HG03135 (cell line): Measurements from ENCODE around the gene S1PR5.

Source experiments
- ATAC-seq: cut with Tn5 transposase; IDR thresholded peaks from one replicate; pipeline ENCODE4 v1.9.1; 2021; ENCODE audit warnings: mild to moderate bottlenecking, moderate library complexity; ENCODE audit not compliant: unreplicated experiment

S1PR5 gene

DNA sequence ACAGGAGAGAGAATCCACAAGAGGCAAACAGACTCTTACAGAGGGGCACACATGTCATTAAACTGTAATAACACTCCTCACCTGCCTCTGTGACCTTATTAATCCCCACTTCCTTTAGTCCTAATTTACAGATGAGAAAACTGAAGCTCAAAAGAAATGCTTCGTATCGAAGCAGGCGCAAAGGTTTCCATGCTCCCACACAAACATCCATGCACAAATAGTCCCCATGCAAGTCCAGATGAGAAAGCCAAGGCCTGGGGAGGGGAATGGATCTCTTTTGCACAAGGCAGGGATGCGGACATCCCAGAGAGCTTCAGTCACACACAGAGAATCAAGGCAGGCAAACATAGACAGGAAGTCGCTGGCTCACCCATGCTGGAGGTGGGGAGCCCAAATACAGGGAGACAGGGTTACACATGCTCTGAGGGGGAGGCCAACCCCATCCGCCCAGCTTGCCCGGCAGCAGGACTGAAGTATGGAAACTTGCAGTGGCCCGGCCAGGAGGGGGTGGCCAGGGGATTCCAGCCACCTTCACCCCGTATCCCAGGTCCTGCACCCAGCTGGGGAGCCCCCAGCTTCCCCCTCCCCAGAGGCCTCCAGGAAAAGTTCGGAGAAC, 468 bp downstream of the S1PR5 start:
- ATAC-seq = no peak

DNA sequence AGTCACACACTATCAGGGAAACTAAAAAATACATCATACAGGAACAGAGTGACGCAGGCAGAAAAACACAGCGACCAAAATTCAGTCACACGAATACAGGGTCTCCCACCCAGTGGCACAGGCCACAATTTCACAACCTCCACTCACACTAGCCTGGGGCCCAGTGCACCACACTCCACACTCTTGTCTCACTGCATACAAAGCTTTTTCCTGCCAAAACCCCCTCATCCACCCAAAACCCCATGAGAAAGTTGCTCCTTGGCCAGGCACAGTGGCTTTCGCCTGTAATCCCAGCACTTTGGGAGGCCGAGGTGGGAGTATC, 1.2 kb downstream of the S1PR5 start:
- ATAC-seq = no peak

DNA sequence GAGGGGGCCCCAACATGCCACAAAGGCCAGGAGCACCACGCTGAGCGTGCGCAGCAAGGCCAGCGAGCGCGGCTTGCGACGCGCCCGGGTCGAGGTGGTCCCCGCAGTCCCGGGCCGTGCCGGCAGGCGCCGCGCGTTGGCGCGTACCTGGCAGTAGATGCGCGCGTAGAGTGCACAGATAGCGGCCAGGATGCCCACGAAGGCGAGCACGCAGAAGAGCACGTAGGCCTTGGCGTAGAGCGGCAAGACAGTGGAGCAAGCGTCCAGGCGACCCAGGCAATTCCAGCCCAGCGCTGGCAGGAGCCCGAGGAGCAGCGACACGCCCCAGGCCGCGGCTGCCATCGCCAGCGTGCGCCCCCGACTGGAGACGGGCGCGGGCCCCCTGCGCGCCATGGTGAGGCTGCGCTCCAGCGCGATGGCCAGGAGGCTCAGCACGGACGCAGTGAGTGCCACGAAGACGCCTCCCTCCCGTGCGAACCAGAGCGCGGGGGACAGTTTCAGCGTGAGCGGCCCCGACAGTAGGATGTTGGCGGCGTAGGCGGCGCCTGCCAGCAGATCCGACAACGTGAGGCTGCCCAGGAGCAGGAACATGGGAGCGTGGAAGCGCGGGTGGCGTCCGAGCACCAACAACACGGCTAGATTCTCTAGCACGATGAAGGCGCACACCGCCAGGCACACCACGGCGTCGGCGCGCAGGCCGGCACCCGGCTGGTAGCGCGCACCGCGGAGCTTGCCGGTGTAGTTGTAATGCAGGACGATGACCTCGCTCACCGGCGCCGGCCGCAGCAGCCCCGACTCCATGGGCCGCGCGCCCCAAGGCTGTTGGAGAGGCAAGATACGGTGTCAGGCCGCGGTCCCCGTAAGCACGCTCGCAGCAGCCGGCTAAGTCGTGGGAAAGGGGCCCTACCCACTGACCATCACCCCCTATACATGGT, 2.8 kb downstream of the S1PR5 start:
- ATAC-seq = no peak

DNA sequence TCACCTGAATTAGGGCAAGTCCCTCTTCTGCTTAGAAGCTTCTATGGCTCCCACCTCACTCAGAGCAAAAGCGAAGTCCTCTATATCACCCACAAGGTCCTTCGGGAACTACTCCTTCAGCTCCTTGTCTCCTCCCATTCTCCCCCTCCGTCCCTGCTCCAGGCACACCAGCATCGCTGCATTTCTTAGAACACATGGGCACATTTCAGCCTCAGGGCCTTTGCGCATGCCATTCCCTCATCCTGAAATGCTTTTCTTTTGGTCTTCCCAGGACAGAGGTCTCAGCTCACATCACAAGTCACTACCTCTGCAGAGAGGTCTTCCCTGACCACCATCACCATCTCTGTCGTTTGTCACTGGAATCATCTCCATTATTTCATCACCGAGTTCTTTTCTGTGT, 4.0 kb downstream of the S1PR5 start:
- no peak for ATAC-seq

DNA sequence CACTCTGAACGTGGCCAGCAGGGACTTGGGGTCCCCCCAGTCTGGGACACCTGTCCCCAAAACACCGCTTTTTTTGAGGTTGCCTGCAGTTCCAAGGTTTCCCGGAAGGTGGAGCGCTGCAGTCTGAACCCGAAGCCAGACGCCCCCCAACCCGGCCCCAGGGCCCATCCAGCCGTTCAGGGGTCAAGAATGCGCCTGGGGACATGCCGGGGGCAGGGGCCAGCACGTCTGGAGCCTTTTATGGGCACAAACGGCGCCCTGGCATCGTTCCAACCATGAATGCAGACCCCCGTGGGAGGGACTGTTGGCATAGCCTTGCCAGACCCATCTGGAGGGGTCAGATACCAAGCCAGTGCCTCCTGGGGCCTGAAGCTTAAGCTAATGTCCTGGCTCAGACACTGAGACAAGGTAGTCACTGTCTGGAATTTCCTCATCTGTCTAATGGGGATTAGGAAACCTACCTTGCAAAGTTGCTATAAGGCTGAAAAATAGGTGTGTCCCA, 6.9 kb downstream of the S1PR5 start:
- no peak for ATAC-seq

DNA sequence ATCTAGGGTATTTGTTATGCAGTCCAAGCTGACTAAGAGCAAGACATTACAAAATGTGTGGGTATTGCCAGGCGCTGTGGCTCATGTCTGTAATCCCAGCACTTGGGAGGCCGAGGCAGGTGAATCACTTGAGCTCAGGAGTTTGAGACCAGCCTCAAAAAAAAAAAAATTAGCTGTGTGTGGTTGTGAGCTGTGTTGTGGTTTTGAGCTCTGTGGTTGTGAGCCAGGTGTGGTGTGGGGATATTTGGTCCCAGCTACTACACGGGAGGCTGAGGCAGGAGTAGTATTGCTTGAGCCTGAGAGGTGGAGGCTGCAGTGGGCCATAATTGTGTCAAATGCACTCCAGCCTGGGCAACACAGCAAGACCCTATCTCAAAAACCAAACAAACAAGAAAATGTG, 8.5 kb downstream of the S1PR5 start:
- no peak for ATAC-seq

DNA sequence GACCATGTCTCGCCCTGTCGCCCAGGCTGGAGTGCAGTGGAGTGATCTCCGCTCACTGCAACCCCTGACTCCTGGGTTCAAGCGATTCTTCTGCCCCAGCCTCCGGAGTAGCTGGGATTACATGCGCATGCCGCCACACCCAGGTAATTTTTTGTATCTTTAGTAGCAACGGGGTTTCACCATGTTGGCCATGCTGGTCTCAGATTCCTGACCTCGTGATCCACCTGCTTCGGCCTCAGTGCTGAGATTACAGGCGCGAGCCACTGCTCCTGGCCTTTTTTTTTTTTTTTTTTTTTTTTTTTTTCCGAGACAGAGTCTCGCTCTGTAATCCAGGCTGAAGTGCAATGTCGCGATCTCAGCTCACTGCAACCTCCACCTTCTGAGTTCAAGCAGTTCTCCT, 9.2 kb downstream of the S1PR5 start:
- no peak for ATAC-seq

DNA sequence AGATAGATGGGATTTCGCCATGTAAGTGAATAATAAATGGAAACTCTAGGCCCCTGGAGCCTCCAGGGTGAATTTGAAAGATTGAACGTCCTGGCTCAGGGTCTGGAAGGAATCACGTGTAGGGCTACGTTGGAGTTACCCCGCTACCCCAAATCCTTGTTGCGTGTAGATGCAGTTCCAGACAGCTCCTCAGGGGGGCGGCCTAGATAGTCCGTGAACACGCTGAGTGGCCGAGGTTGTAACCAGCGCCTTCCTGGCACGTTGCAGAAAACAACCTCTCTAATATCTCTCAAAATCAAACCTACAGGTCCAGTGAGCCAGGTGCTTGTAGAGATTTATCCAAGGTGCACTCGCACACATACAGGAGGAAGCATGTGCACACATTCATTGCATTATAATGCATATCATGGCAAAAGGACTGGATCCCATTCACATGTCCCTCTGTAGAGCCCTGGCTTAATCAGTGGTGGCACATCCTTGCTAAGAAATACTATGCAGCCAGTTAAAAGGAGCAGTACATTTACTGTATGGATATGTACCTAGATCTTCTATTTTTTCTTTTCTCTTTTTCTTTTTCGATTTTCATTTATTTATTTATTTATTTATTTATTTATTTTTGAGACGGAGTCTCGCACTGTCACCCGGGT, 11.5 kb downstream of the S1PR5 start:
- no peak for ATAC-seq

DNA sequence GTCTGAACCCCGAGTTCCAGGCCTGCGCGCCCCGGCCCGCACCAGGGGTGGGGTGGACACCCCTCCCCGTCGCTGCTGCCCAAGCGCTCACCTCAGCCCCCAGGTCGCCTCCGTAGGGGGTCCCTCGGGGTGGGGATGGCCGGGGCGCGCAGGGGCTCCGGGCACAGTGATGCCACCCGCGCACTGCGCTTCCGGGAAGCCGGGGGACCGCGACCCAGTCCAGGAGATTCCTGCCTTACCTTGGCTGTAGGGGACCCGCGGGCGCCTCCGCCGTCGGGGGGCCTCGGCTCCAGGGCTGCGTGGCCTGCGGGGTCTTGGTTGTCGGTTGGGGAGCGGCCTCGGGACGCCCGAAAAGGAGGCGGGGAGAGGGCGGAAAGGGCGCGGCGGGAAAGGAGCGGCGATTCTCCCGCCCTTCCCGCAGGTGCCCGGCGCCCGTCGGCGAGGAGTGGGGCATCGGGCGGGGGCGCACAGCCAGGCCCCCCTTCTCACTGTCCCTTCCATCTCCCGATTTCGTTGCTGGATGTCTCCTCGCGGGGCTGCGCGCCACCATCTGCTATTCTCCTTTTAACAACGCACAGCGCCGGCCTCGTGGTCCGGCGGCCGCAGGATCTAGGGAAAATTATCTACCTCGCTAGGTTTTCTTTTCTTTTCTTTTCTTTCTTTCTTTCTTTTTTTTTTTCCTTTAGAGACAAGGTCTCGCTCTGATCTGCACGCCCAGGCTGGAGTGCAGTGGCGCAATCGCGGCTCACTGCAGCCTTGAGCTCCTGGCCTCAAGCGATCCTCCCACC, 14.1 kb downstream of the S1PR5 start, which contains the start of gene KEAP1:
Gene KEAP1, minus strand, starts transcription at position 355 of the 788 bp plus-strand sequence. CDS start 3,323 bp downstream, outside the sequence.
- peak; percentile 8 for ATAC-seq

DNA sequence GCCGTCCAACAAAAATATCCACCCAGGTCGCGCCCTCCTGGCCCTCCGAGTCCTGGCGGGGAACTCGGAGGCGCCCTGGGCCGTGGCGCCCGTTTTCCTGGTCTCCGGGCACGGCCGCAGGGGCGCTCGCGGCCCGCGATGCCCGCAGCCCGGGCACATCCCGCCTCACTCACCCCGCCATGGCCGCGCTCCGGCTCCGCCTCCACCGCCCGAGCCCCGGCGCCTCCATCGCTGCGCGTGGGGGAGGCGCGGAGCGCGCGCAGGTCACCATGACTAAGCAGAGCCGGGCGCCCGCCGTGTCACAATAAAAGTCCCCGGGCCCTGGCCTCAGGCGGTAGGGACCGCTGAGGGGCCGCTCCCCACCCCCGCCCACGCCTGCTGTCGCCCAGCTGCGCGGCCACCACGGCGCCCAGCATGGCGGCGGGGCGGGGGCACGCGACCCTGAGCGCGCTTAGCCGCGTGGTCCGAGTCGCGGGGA, 14.7 kb downstream of the S1PR5 start:
- ATAC-seq = peak; percentile 84

DNA sequence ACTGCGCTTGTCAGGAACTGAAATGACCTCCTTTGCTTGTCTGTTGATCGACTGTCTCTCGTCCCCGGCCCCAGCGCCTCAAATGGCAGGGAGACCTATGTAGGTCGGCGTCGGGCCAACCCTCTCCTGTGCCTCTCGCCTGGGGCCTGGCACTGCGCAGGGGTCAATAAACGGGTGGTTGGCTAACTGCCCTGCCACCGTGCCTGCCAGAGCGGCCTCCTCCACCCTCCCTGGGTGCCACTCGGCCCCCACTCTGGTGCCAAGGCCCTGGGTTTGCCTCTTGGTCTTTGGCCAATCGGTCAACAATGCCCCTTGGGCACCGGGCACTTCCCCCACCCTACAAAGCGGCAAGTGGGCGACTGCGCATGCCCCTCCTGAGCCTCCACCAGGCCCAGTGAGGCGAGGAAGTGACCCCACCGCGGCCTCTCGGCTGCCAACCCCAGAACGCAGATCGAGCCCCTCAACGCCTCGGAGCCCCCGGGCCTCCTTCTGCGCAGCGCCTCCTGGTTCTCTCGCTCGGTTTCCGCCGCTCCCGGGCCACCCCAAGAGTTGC, 15.2 kb downstream of the S1PR5 start:
- peak; percentile 31 for ATAC-seq

DNA sequence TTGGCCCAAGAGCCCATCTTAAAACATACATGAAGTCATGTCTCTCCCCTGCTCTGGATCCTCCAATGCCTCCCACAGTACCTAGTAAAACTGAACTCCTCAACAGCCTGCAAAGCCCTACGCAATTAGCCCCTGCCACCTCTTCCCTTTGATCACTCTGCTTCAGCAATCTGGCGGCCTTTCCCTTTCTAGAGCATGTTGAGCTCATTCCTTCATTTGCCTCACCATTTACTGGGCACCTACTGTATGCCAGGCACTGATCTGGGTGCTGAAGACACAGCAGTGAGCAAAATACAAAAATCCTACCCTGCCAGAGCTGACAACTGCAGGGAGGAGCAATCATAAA, 17.0 kb downstream of the S1PR5 start:
- ATAC-seq = no peak

DNA sequence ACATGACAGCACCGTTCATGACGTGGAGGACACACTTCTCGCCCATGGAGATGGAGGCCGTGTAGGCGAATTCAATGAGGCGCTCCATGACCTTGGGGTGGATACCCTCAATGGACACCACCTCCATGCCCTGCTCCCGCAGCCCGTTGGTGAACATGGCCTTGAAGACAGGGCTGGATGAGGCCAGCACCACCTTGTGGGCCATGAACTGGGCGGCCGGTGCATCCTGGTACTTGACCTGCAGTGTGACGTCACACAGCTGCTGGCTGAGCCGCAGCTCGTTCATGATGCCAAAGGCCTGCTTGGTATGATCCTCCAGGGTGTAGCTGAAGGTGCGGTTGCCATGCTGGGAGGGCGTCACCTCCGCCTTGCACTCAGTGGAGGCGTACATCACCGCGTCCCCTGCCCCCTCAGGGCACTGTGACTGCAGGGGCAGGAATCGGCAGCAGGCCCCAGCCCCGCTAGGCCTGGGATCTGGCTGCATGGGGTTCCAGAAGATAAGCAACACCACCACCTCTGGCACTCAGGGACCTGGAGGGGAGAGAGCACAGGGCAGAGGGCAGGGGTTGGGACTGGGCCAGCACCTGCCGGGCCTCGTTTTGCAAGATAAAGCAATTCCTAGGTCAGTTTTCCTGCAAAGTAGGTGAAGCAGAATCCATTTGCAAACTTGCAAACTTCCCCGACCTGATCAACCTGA, 17.5 kb downstream of the S1PR5 start:
- no peak for ATAC-seq

DNA sequence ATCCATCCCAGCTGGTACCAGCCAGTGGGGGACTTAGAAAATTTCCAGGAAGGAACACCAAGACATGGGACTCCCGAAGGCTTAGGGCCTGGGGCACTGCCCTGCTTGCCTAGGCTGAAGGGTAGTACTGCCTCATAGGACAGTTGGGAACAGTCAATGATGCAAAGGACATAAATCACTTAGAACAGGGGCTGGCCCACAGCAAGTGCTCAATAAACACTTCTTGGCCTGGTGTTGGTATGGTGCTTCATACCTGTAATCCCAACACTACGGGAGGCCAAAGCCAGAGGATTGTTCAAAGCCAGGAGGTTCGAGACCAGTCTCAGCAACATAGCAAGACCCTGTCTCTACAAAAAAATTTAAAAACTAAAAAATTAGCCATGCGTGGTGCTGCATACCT, 19.9 kb downstream of the S1PR5 start:
- no peak for ATAC-seq

DNA sequence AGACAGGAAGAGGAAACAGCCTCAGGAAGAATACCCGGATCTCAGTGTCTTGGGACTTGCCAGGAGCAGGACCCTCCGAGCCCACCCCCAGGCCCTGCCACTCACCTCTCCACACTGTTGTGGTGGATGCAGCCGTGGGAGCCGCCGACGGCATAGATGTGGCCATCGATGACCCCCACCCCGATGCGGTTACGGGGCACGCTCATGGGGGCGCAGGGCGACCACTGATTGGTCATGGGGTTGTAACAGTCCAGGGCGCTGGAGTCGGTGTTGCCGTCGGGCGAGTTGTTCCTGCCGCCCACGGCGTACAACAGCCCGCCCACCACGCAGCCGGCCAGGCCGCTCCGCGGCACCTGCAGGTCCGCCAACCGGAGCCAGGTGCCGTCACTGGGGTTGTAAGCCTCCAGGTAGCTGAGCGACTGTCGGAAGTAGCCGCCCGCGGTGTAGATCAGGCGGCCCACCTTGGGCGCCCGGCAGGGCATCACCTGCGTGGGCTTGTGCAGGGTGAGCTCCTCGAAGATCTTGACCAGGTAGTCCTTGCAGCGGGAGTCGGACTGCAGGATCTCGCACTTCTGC, 25.7 kb downstream of the S1PR5 start:
- no peak for ATAC-seq

DNA sequence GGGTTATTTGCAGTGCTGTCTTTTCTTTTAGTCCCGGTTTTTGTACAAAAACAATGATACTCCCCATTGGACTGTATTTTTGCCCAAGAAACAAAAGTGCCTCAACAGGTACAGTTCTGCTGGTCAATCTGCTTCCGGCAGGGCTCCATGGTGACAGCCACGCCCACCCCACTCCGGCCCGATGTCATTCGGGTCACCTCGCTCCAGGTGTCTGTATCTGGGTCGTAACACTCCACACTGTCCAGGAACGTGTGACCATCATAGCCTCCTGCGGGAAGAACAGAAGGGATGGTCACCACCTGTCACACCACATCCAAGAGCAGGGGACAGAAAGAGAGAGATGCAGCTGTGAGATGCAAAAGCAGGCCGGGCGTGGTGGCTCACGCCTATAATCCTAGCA, 30.7 kb downstream of the S1PR5 start:
- ATAC-seq = no peak

DNA sequence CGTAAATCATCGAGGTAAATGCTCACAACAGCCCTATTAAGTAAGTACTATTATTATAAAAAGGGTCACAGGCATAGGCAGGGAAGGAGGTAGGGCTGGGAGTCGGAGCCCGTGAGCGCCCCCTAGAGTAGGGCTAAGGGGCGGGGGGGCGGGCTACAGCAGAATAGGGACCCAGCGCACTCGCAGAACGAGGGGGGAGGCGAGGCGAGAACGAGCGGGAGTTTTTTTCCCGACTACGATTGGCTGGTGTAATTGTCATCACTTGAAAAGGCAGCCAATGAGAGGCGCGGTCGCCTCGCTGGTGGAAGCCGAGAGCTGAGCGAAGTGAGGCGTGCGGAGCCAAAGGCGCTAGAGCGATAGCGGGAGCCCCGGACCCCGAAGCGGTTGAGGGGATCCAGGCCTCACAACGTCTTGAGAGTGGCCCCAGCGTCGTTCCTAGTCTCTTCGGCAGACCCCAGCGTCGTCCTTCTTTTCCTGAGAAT, 38.3 kb downstream of the S1PR5 start:
- ATAC-seq = peak; percentile 57

DNA sequence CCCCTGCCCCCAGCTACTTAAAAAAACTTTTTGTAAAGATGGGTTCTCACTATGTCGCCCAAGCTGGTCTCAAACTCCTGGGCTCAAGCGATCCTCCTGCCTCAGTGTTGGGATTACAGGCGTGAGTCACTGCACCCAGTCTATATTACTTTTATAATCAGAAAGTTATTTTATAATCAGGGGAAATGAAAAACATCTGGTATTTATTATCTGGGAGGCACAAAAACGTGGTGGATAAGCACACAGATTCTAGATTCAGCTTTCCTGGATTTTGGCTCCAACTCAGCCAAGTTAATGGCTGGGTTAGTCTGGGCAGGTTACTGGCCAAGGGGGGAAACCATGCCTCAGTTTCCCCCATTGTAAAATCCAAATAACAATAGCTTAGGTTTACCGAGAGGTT, 38.8 kb downstream of the S1PR5 start:
- no peak for ATAC-seq

DNA sequence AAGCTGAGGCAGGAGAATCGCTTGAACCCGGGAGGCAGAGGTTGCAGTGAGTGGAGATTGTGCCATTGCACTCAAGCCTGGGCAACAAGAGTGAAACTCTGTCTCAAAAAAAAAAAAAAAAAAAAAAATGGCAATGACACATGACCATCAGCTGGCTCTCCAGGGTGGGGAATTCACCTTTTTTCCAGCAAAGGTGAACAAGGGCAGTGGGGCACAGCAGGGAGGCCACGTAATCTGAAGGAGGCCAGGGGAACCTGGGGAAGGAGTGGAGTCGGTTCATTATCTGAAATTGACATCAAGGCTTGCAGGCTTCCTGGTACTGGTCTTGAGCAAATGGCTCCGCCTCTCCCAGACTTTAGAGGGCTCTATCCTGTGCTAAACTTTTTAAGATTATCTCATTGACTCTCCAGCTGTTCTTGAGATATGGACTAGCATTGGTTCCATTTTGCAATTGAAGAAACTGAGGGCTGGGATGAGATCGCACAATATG, 42.2 kb downstream of the S1PR5 start:
- no peak for ATAC-seq
